A673 (cell line): ENCODE data around the gene ARL4C.

Experiments
- CTCF ChIP-seq: fragments of 300-800, 200-600 bp; sonication (generic); conservative IDR thresholded peaks from 2 replicates; pipeline ENCODE4 v1.5.1; 2017; ENCODE audit warnings: low read depth, mild to moderate bottlenecking, antibody characterized with exemption, low read length, moderate library complexity, mixed read lengths
- EZH2 ChIP-seq: fragments of 200-600 bp; sonication (generic); IDR thresholded peaks from 2 replicates; pipeline ENCODE4 v1.6.1; 2017; ENCODE audit warnings: borderline replicate concordance, low read depth, mild to moderate bottlenecking, mixed read lengths, antibody characterized with exemption, low read length; ENCODE audit not compliant: poor library complexity, severe bottlenecking

- TF ChIP-seq CTCF: no peak
- no peak for TF ChIP-seq EZH2
These were observed 18.6 kb downstream of the ARL4C start for GRCh38 chr2:234478121-234478858.
